Activated naive CD4-positive, alpha-beta T cell (primary cell): Measurements from ENCODE around the gene MAMLD1.

Experiments
- DNase-seq, 4 experiments: peaks; one replicate each; lab custom pipeline; 2025; lab: John Stamatoyannopoulos, UW

Gene MAMLD1

DNA sequence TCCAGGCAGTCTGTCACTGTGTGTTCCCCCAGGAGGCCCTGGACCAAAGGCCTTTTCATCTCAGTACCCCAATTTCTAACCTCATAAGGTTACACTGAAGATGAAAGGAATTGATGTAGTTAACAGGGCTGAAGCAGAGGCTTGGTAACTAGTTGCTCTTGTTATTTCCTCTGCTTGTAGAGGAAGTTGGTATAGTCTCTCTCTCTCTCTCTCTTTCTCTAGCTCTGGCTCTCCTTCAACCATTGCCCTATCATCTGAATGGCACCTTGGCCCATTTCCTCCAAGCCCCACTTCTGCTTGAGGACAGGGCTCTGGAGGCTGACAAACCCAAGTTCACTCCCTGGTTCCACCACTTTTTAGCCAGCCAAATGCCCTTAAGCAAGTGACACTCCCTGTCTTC is 96.1 kb downstream of the MAMLD1 start:
- DNase-seq, result no peak

DNA sequence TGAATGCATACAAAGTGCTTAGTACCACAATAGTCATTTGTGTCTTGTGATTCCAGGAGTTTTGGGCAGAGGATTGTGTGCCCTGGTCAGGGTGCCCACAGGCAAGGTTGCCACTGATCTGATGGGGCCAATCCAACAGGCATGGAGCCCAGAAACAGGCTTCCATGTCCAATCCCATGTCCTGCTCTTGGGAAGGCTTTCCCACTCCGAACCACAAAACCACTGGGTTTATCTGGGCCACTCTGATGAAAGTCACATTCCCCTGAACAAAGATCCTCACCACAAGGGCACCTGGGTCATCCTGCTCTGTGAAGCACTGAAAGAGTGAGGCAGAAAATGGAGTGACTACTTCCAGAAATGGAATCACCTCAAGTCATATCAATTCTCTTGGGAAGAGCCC is 96.9 kb downstream of the MAMLD1 start:
- no peak for DNase-seq

DNA sequence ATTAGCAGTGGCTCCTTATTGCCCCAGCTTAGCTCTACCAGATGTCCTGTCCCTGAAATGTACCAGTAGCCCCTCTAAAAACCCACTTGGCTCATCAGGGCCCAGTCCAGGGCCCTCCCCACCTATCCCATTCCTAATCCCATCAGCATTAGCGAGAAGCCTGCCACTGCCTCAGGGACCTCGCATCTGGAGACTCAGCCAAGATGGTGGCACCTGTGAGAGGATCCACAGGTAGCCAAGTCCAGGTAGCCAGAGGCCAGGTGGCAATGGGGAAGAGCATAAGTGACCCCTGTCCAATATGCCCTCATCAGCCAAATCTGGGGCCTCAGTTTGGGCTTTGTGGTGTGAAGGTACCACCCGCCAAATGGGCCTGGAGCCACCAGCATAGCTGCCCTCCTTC is 97.7 kb downstream of the MAMLD1 start:
- DNase-seq, result no peak

DNA sequence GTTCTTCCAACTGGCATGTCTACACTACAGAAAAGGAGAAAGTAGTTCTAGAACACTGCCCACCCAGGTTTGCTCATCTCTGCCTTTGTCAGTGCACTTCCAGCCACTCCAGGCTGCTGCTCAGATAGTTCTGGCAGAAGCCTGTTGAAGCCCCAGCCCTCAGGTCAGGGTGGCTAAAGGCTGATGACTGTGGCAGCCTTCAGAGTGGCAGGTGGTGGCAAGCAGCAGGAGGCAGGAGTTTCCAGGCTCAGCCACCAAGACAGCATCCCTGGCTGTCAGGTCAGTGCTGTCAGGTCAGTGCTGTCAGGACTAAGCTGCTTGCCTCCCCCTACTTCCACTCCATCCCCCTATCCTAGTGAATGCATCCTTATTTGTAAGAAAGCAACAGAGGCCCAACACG is 100.4 kb downstream of the MAMLD1 start:
- no peak for DNase-seq

DNA sequence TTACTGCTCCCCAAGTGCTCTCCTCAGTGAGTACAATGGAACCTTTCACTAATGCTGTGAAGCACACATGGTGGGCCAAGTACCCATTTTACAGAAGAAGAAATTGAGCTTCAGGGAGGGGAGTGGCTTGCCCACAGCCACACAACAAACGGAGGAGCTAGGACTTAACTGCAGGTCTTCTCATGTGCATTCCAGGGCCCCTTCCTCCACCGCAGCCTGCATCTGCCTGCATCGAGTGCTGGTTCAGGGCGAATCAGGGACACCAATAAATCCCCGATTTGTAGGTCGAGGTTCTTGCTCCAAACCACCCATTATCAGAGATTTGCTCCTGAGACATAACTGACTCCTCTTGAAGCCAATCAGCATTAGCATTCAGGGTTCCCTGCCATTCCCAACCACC is 100.9 kb downstream of the MAMLD1 start:
- DNase-seq, result no peak

DNA sequence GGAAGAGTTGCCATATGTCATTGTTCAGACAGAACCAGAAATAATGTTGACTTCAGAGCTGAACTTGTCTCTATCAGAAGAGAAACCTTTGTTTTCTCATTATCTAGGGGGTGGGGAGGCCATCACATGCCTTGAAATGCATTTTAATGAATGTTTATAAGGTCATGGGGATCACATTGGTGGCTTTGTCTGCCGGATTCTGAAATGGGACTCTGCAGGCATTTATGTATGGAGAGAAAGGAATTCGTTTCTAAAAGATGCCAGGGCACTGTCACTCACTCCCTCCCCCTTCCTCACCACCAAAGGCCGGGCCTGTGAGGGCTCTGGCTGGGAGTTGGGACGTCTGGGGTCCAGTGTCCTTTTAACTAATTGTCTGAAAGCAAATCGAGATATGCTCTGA is 102.2 kb downstream of the MAMLD1 start:
- DNase-seq, result no peak

DNA sequence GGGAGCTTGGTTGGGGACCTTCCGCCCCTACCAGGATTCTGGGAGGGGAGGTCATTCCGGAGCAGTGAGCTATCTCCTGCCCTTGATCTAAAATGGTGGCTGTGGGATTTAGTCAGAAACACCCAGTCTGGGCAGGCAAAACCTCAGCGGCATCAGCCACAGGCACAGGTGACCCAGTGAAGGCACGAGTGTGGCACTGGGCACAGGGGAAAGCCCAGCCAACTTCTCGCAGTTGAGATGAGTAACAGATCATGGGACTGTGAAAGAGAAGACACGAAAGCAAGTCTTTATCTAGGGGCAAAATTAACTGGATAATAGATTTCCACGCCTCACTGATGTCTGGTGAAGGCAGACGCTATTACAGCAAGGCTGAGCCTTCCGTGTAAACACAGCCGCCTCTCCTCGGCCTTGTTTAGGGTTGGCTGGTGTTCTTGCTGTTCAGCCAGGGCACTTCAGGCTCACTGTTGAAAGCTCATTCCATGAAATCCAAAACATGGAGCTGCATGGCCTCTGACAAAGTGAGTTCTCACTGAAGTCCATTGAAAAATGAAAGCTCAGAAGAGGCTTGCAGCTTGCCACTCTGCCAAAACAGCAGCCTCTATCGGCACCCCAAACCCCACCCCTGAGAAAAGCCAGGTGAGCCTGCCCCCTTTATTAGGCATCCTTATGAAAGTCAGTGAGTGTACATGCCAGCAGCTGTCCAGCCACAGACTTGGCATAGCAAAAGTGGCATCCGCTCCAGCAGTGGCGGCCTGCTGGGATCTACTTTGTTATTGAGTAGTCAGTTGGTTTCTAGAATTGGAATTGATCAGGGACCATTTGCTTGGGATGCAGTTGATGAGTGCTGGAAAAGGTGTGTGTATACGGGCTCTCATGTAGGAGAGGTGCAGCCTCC is 103.0 kb downstream of the MAMLD1 start:
- no peak for DNase-seq

DNA sequence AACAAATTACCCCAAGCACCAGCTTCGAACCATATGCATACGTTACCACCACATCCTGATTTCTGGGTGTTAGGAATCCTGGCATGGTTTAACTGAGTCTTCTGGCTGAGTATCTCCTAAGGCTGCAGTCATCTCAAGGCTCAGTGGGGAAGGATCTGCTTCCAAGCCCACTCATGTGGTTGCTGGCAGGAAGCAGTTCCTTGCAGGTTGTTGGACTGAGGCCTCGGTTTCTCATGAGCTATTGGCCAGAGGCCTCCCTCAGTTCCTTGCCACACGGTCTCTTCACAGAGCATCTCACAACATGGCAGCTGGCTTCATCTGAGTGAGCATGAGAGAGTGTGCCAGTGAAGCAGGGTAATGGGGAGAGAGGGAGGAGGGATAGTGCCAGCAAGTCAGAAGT is 109.2 kb downstream of the MAMLD1 start:
- no peak for DNase-seq

DNA sequence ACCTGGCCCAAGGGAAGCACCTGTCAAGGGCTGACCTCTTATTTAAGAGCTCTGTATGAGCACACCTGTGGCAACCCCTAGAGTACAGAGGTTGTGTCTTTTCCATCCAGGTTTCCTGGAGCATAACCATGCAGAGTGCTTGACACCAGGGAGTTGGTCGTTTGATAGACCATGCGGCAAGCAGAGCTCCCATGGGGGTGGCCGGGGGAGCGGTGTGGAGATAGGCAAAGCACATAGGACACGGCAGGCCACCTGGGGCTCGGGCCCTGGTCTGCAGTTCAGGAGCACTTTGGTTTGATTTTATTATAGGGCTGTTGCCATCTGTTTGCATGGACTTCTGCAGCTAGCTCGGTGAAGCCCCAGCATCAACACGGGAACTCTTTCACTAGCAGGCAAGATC is 110.3 kb downstream of the MAMLD1 start:
- no peak for DNase-seq

DNA sequence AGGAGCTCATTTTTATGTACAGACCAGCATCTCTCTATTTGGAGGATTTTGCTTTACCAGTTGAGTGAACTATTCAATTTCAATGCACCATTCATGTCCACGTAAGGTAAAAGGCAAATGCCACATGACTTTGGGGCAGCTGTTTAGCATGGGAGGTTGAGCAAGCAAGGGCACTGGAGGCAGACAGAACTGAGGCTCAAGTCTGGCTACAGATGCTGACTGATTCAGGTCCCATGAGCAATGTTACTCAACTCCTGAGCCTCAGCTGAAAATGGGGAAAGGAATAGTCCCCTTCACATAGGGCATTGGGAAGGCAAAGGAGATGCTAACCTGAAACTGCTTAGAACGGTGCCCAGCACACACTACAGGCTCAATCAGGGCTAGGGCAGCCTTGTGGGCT is 112.3 kb downstream of the MAMLD1 start:
- no peak for DNase-seq

DNA sequence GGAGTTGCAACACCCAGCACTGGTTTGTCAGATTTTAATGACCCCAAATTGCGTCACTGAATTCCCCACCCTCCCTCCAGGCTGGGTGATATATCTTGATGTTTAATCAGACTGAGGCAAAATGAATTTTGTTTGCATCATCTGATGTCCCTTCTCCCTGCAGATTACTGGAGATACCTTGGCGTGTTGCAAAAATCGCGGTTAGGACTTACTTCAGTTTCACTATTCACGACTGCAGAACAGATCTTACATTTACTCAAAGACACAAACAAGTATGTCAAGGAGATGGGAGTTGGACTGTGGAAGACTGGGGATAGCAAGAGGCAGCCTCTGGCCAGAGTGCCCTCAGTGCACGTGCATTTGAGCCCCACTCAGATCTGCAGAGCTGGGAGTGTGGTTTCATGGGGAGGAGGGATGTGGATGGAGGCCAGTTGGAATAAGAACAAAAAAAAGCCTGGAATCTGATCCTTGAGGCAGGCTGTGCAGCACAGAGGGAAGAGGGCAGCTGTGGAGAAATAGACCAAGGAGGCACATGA is 113.1 kb downstream of the MAMLD1 start:
- no peak for DNase-seq

DNA sequence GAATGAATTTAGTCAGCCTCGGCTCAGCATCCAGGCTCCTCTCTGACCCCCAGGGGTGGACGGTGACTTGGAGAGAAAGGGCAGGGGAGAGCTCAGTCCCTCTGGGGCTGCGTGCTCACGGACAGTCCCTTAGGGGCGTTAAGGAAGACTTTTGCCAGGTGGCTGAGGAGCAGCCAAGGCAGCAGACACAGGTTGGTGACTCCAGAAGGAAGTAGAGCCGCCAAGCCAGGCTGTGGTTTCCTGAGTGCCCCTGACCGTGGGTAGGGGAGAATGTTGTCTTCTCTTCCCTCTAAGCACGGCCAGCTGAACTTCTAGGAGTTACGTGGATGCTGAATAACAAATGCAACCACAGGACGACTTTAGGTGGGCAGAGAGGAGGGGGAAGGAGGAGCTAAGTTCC is 114.3 kb downstream of the MAMLD1 start:
- DNase-seq, result no peak

DNA sequence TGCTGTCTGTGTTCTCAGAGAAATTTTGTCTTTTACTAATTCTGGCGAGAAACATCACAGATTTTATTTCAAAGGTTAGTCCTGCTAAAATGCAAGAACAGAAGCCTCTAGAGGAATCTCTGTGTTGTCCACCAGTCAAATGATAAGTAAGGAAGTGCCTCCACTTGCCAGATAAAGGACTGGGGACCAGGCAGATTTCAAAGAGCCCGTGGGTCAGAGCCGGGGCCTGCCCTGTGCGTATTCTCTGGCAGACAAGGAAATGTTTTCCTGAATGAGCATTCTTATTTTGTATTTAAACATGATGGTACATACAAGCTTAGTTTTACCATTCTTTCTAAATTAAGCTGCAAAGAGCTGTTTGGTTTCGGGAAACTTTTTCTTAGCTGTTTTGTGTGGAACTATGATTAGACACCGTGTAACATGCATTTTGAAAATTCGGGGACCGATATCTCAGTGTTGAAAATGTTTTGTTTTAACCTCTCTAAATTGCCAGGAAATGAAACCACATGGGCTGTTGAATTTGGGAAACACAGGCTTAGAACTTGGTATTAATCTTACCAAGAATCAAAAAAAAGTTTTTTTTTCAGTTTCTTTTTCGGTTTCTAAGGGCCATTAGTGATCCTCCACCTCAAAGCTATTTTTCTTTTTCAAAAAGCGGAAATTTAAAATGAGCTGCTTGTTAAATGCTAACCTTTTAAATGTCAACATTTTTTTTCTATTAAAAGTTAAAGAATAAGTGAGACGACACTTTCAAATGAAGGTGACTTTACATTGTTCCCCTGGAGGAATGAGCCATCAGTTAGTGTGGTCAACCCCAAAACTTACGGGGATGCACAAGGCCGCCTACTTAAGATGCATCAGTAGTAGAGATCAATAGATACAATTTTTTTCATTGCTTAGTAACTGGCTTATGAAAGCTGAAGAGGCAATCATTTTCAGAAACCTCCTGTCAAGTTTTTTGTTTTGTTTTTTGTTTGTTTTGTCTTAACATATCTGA is 115.7 kb downstream of the MAMLD1 start:
- no peak for DNase-seq

DNA sequence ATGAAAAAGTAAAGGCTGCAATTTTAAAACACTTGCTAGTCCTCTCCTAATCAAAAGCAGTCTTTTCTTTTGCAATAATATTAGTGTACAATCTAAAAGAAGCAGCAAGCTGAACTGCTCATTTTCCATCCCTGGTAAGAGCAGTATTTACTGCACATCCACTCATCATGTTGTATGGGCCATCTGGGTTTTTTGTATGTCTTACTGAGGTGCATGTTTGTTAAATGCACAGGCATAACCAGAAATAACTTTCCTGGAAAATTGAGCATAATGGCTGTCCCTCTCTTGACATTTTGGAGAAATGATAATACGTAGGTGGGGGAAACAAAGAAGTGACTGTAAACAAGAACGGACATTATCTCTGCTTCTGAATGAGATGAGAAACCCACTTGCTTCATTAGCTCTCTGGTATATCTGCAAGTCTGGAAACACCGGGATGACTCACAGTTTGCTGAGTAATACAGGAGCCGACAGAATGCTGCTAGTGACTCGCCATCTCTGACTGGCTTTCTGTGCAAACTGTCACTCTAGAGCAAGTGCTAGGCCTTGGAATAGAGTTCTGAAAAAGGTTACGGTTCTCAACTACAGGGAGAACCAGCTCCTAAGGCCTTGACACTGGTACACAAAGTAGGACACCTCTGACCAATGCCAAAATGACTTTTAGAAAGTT is 119.6 kb downstream of the MAMLD1 start:
- DNase-seq, result no peak

DNA sequence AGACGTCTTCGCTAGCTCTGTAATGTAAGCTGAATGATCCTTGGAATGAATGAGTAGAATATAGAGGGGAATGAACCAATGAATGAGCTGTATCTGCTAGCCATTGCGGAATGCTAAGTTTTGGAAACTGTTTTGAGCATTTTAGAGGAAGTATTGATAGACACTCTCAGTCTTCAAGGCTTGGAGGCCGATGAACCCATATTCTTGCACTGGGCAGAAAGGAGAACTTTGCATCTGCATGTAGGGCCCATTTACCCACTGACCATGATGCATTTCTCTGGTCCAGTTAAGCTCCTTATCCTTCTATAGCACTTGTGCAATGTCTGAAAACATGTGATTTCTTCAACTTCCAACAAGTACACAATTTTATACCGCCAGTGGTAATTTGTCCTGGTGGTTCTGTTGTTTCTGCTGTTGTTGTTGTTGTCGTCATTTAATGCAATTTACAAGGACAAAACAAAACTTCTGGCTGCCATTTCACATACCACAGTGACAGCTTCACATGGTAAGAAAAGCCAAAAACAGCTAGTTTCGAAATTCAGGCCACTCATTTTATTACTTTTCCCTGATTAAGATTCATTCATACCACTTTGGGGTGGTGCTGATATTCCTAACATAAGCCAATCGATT is 120.4 kb downstream of the MAMLD1 start:
- DNase-seq, result no peak

DNA sequence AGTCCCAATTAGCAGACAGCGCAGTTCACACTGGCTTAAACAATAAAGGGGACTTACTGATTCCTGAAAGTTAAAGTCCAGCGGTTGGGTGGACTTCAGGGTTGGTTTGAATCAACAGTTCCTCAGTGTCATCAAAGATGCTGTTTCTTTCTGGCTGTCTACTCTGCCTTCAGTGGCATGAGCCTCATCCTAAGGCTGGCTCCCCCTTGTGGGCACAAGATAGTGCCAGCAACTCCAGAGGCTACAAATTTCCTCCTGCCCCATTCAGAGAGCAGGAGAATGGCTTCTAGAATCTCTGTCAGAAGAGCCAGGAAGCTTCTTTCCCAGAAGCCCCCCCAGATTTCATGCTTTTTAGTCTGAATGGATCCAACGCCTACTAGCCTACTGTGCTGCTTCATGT is 122.9 kb downstream of the MAMLD1 start:
- peak in 2 of 4 experiments; percentile 1 to 12 for DNase-seq

DNA sequence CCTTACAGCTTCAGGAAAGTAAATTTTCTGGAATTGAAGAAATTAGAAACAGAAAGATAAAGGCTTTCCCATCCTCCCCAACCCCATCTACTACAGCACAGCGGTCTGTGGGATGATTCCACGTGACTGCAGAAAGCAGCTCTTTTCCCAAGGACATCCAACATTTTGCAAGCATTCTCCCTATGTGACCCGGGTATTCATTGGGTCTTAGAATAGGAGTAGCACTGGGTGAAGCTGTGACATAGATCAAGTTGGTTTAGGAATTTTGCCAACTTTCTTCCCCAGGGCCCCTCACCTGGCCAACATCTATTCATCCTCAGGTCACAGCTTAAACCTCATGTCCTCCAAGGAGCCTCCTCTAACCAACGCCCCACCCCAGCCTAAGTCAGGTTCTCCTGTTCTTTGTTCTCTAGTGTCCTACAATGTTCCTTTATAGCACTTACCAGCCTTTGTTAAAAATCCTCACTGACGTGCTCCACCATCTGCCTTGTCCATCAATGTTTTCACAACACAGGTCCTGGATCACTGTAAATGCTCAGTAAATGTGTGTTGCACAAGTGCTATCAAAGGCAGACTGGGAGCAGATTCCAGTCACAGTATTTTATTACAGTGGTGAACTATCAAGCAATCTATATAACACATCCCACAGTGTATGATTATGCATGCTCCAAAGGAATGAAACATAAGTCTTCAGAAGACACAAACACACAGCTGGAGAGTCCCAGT is 124.4 kb downstream of the MAMLD1 start:
- no peak for DNase-seq

DNA sequence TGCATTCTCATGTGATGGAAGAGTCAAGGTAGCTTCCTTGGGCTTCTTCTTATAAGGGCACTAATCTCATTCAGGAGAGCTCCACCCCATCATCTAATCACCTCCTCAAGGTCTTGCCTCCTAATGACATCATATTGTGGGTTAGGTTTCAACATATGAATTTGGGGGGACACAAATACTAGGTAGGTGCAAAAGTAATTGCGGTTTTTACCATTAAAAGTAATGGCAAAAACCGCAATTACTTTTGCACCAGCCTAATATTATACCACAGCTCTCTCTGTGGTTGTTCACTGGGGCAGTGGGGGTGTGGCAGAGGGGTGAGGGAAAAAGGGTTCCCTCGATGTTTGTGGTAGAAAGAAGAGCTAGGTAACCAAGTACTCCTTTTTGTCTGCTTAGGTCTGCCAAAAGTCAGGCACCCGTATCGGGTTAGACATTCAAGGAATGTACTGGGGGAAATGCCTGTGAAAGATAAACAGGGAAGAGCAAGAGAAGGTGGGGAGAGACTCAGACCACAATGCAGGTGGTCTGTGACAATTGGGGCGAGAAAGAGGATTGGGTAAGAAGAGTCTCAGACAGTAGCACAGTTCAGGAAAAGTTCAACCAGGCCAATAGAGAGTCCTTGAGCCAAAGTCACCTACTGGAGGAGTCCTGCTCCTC is 126.4 kb downstream of the MAMLD1 start:
- DNase-seq, result no peak

DNA sequence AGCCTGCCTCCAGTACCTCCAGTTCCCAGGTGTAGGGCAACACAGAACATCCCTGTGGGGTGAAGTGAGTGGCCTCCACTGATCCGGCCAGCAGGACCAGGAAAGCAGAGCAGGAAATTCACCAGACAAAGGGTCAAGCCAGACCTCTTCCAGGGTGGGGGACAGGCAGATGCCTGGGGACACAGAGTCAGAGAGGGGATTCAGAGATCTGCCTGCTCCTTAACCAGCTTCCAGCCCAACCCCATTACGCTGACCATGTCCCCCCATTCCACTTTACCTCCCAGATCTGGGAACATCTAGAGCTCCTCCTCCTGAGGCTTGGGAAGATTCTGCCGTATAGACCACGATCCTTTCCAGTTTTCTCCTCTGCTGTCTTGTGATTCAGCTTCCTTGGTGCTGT is 132.4 kb downstream of the MAMLD1 start:
- no peak for DNase-seq

DNA sequence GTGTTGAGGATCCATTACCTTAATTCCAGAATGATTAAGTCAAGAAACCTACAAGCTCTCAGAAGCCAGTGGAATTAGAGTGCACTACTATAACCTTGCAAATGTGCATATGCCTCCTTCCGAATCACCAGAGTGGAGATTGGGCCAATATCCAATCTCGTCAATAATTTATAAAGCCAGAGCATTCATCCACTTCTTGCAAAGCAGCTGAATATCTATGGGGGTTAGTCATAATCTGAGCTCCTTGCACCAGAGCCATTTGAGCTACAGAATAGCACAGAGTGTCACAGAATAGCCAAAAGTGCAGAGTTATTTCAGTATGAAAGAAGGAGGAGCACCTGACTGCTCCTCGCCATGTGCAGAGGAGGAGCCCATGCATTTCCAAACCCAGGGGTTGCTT is 136.1 kb downstream of the MAMLD1 start:
- no peak for DNase-seq
